ENCODE results near the gene XRCC4.

Gene XRCC4

DNA sequence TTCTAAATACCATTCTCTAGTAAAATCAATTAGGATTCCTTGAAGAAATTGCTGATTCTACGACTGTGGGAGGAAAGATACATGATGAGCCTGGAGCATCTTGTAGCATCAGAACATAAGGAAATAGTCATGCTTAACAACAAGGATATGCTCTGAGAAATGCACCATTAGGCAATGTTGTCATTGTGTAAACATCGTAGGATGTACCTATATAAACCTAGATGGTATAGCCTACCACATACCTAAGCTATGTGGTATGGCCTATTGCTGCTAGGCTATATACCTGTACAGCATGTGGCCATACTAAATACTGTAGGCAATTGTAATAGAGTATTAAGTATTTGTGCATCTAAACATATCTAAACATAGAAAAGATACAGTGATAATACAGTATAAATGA is 316.8 kb downstream of the XRCC4 start:
- no peak for DNase-seq

DNA sequence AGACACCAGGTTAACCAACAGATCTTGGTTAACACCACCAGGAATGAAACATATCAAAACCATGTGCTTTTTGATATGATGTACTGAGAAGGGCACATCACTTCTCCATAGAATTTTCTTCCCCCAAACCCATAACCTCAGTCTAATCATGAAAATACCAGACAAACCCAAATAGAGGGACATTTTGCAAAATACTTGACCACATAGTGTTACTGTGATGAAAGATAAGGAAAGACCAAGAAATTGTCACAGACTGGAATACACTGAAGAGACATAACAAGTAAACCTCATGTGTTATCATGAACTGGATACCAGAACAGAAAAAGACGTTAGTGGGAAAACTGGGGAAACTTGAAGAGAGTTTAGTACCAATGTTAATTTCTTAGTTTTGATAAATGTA is 319.3 kb downstream of the XRCC4 start:
- DNase-seq = no peak

DNA sequence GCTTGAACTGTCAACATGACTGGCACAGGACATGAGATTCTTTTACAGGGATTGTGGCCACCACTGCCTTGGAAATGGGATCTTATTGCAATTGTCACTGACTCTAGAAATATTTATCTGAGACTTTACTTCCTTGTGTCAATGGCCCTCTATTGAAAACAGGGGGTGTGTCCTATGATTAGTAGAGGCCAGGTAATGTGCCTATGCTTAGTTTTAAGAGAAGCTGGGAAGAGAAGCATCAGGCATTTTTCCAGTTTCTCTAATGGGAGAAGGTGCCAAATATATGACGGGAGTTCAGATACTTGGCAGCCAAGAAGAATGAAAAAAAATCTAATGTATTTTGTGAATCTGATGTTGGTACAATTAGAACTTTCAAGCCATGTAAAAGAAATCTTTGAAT is 320.3 kb downstream of the XRCC4 start:
- DNase-seq = no peak

DNA sequence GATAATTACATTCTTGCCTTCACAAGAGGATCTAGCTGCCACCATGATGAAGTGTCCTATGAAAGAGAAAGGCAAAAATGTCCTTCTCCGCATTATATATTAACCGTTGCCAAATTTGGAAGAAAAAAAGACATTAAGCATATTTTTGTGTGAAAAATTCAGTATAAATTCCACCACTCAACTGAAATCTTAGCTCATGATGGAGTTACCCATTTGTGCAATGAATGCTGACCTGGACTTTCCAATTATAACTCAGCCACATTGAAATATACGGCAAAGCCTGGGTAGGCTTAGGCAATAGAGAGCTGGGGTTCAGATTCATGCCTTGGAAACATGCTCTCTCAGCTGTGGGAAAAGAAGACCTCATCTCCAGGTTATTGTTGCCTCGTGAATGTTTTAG is 322.9 kb downstream of the XRCC4 start:
- no peak for DNase-seq

DNA sequence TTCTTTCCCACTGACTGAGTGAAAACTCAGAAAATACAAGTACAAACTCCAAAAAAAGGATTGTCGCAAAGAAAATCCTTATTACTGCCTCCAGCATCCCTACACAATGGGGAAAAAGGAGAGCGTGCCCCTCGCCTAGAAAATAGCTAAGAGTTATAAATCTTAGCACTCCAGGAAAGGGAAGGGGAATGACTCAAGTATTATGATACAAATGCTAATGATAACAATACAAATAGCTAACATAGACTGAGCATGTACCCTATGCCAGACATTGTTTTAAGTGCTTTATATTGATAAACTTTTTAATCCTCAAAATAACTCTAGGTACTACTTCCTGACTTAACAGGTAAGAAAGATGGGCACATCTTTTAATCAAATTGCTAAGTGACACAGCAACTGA is 323.4 kb downstream of the XRCC4 start:
- DNase-seq = no peak

DNA sequence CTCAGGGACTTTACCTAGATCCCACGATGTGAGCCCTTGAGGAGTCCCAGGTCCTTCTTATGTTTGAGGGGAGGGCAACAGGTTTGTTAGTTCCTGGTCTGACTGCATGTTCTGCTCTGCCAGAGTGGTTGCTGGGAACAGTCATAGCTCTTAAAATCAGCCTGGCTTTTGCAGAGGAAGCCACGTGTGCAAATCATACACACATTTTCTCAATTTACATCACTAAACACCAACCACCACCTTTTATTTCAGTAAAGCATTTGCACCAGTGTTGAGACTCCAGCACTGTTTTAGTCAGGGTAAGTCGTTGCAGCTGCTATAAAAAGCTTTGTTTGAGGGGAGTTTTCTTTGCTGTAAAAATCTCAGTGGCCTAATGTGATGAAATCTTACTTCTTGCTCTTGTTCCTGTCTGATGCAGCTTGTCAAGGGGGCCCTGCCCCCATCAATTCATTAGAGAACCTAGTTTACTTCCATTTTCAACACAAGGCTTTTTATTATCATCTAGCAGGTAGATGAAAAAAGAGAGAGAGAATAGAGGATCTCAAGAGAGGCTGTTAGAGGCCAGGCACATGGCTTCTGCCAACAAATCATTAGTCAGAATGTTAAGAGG is 323.9 kb downstream of the XRCC4 start:
- DNase-seq = no peak

DNA sequence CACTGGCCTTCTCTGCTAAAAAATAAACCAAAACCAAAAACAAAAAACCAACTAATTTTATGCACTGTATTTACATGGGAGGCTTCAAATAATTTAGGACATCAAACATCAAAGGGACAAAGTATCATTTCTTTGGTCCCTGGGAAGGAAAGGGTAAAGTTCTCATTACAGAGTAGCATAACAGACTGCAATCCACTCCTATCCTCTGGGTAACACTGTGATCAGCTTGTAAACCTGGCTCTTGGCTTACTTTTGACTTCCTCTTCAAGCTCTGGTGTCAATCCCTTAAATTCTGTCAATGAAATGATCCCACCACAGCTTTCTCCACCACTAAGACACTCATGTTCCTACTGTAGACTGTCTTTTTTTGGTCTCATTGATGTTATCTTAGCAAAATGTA is 324.4 kb downstream of the XRCC4 start:
- DNase-seq = no peak

All from stimulated activated CD4-positive, alpha-beta T cell treated with anti-CD3 and anti-CD28 coated beads, Interleukin-15, amount 100 ng/mL, for 24 hours (primary cell).